GM10248 (cell line): ENCODE measurements around the gene MAMDC4.

Source experiments
- CTCF ChIA-PET: fragments of 300-600 bp; sonication (Branson Sonifier 250); formaldehyde crosslinking; extraction: SDS; loops from one replicate; lab custom pipeline; 2021; ENCODE audit warnings: antibody characterized with exemption; lab: Yijun Ruan, JAX
- POLR2A ChIA-PET: fragments of 350-650 bp; sonication (Branson Sonifier 250); formaldehyde crosslinking; extraction: SDS; loops from one replicate; lab custom pipeline; 2020; ENCODE audit warnings: antibody characterized with exemption; lab: Yijun Ruan, JAX
- DNase-seq: peaks from one replicate; pipeline ENCODE4 v3.0.0; 2012; ENCODE audit errors: extremely low spot score
- TF ChIP-seq, protein P1 (sequence below): IDR thresholded peaks from 2 replicates; pipeline ENCODE4 v1.5.1; 2012; ENCODE audit warnings: mild to moderate bottlenecking, low read depth; ENCODE audit errors: extremely low read depth, missing control alignments, control extremely low read depth

Gene MAMDC4

DNA sequence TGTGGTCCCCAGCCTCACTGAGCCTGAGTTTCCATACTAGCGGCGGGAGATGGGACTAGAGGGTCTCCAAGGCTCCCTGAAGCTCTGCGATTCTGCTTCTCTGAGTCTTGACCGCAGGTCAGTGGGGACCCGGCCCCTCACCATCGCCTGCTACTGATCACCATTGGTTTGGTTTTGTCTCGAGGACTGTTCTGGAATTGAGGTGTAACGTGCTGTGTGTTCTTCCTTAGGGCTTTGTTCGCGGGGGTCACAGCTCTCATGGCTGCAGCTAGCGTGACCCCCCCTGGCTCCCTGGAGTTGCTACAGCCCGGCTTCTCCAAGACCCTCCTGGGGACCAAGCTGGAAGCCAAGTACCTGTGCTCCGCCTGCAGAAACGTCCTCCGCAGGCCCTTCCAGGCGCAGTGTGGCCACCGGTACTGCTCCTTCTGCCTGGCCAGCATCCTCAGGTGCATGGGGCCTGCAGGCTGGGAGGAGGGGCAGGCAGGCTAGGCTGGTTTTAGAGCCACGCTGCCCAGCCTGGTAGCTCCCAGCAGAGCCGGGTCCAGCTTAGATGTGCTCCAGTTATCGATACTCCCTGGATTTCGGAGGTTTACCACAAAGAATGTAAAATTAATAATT lies 46.4 kb downstream of the MAMDC4 start:
- TF ChIP-seq, protein P1, sequence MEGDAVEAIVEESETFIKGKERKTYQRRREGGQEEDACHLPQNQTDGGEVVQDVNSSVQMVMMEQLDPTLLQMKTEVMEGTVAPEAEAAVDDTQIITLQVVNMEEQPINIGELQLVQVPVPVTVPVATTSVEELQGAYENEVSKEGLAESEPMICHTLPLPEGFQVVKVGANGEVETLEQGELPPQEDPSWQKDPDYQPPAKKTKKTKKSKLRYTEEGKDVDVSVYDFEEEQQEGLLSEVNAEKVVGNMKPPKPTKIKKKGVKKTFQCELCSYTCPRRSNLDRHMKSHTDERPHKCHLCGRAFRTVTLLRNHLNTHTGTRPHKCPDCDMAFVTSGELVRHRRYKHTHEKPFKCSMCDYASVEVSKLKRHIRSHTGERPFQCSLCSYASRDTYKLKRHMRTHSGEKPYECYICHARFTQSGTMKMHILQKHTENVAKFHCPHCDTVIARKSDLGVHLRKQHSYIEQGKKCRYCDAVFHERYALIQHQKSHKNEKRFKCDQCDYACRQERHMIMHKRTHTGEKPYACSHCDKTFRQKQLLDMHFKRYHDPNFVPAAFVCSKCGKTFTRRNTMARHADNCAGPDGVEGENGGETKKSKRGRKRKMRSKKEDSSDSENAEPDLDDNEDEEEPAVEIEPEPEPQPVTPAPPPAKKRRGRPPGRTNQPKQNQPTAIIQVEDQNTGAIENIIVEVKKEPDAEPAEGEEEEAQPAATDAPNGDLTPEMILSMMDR, result no peak
- no peak for DNase-seq
- ChIA-PET CTCF (interaction anchor here (1.0 to 3.0 kb wide), 8 partner anchors 9 to 137 kb away, joined by 3 to 10 read pairs (median 4); partner anchors contain the start of gene AJM1), POLR2A (interaction anchor here (1.4 kb wide), 1 partner anchor 12 kb away, joined by 3 read pairs; the partner anchor contains the start of gene TRAF2)

- ChIA-PET CTCF (interaction anchor here (1.0 to 3.0 kb wide), 6 partner anchors 8 to 136 kb away, joined by 3 to 10 read pairs (median 4); partner anchors contain the start of gene AJM1), POLR2A (no interaction called here)
- DNase-seq, result peak; percentile 54
- TF ChIP-seq, protein P1, result peak; percentile 28
Observed at GRCh38 chr9:136899196-136899595, 47.0 kb downstream of the MAMDC4 start.

DNA sequence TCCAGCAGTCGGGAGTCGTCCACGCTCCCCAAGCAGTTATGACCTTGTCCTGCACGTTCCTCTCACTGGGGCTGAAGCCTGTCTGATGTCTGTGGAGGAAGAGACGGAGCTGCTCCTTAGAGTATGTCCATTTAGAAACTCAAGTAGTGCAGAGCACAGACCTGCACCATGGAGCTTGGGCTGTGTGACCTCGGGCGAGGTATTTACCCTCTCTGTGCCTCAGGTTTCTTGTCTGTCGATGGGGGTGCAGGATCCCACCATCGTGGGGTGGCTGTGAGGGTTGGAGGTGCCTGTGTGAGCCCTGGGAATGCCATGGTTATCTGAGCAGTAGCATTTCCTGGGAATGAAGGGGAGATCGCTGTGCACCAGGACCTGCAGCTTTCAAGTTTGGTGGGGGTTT lies 48.4 kb downstream of the MAMDC4 start:
- ChIA-PET POLR2A (no interaction called here), CTCF (interaction anchor here (1.2 kb wide), 1 partner anchor 44 kb away, joined by 4 read pairs; the partner anchor contains the start of gene FBXW5)
- TF ChIP-seq, protein P1, result no peak
- no peak for DNase-seq

DNA sequence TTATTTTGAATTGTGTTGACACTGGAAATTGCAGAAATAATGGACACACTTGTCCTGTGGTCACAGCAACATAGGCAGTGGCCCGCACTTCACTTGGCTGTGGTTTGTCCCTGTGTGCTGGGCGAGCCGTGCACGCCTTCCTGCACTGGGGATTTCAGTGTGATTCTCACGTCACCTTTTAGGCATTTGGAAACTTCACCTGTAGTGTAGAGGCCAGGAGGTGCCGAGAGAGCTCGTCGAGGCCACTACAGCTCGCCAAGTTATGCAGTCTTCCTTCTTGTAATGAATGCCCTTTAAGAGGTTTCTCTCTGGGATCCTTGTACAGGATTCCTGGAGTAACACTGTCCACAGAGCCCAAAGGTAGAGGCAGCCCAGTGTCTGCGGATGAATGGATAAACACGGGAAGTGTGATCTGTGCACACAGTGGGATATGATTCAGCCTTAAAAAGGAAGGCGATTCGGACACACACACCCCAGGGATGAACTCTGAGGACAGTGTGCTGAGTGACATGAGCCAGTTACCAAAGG lies 48.9 kb downstream of the MAMDC4 start:
- ChIA-PET POLR2A (interaction anchor here (0.9 to 1.6 kb wide), 2 partner anchors 15 to 173 kb away, joined by 3 to 8 read pairs; partner anchors contain the start of gene TRAF2), CTCF (interaction anchor here (1.2 kb wide), 2 partner anchors 43 to 128 kb away, joined by 3 to 4 read pairs; partner anchors contain the start of gene FBXW5)
- TF ChIP-seq, protein P1, result no peak
- DNase-seq, result no peak

DNA sequence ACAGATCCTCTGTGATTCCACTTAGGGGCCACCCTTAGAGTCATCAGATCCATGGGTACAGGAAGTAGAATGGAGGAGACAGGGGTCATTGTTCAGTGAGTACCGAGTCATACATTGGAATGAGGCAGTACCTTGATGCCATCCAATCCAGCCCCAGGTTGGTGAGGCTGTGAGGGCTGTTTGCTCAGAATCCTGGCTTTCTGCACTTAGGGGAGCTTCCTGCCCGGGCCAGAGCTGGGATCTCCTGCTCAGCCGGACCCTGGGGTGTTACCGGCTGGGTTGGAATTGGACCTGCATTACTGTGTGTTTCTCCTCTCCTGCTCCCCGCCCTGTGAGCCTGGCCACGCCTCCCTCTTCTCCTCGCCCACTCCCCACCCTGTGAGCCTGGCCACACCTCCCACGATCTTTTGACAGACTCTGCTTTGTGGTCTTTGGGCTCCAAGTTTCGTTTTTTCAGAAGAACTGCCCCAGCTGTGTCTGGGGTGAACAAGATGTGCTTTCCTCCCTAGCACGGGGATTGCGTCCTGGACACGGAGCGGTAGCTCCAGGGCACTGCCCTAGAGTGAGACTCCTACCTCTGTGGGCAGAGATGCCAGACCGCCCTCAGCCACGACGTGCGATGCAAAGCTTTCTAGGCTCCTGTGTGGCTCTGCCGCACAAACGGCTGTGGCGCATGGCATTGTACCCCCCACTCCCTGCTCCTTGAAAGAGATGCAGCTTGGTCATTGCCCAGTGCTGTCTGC lies 49.5 kb downstream of the MAMDC4 start:
- ChIA-PET POLR2A (interaction anchor here (0.5 to 1.6 kb wide), 4 partner anchors 11 to 173 kb away, joined by 3 to 8 read pairs (median 3); partner anchors contain the start of gene TRAF2), CTCF (interaction anchor here (0.9 to 1.8 kb wide), 8 partner anchors 9 to 133 kb away, joined by 3 to 7 read pairs (median 3); partner anchors contain the start of gene AJM1)
- DNase-seq, result peak; percentile 89
- TF ChIP-seq, protein P1, result no peak

DNA sequence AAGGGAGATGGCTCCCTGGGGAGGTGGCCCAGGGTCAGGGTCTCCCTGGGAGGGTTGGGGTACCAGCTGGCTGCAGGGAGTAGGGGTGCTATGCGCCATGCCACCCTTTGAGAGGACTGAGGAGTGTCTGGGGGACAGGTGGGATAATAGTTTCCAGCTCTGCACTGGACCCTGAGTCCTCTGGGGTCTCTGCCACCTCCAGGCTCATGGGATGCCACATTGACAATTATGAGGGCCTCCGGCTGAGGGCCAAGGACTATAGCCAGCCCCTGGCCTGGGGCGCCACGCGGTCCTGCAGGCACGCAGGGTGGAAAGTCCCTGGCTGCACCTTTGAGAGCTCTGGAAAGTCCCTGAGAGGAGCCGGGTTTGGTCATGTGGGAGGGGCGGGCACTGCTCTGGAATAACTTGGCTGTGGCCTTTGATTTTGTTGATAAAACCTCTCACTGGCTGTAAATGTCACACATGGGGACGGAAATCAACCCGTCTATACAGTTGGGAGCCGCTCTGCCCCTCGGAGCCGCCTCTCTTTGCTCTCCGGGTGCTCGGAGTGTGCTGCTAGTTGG lies 50.2 kb downstream of the MAMDC4 start:
- ChIA-PET CTCF (interaction anchor here (0.9 to 1.8 kb wide), 8 partner anchors 10 to 132 kb away, joined by 3 to 7 read pairs (median 3); partner anchors contain the start of gene AJM1), POLR2A (interaction anchor here (0.7 to 1.6 kb wide), 3 partner anchors 16 to 41 kb away, joined by 3 to 8 read pairs (median 3); partner anchors contain the start of gene TRAF2)
- TF ChIP-seq, protein P1, result no peak
- DNase-seq, result peak; percentile 92
